NT2/D1 (cell line): ENCODE data around the gene LTBP1.

Experiments
- SUZ12 ChIP-seq: IDR thresholded peaks from 2 replicates; pipeline ENCODE4 v1.6.1; 2011; ENCODE audit not compliant: insufficient read length, insufficient read depth; ENCODE audit errors: extremely low read depth
- ZNF274 ChIP-seq: IDR thresholded peaks from 2 replicates; pipeline ENCODE4 v1.6.1; 2011; ENCODE audit warnings: mild to moderate bottlenecking, low read depth, low read length

DNA sequence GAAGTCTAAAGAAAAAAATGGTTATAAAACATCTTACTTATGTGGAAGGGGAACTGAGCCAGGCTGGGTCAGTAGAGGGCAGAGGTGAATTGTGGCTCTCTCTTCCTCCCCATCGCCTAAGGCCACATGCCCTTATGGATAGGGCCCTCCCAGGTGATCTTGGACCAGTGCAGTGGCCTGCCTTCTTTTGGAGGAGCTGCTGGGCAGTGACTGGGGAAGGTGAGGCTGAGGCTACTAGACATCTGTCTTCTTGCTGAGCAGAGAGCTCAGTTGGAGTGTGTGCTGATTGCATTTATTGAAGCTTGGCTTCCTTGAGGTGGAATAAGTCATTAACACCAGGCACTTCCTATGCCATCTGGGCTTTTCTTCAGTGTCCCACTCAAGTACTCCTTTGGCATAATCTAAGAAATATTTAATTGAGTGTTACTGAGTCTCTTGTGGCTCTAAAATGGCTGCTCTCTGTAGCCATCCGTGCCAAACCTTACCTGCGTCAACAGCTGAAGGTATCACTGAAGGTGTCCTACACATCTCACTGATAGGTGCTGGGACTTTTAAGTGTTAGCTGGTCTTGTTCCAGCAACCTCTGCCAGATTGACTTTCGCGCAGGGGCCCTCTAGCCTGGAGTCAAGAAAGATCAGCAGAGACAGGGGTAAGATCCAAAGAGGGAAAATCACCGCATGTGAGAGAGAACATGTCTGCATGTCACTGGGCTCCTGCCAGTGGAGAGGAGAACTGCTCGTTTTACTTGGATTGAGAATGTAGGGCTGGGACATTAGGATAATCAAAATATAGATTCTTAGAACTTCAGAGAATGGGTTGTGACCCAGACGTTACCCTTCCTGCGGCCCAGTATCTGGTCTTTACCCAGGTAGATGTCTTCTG, 256.1 kb downstream of the LTBP1 start:
- no peak for TF ChIP-seq ZNF274
- no peak for TF ChIP-seq SUZ12
